HCT116 (cell line): Measurements from ENCODE around the gene TEX26. TPM values are rescaled to one million over a fixed set of nuclear protein-coding genes. Genes with fewer than 3 reads are reported as not detected.

Experiments used
- ATAC-seq: fragments of 200-7000 bp; cut with Tn5 transposase; 2 replicates; pipeline ENCODE4 v1.9.1; 2020; ENCODE audit warnings: mild to moderate bottlenecking, moderate library complexity
- BruUV-seq: library from RNA; stranded (reverse); fragments of 400-500 nt; replicated peaks from 2 replicates; lab custom pipeline; 2021; lab: Mats Ljungman, UMichigan
- CTCF ChIA-PET: fragments of 300-600 bp; sonication (Branson Sonifier 250); formaldehyde crosslinking; loops from one replicate; lab custom pipeline; 2021; ENCODE audit warnings: antibody characterized with exemption; lab: Charles Lee
- POLR2A ChIA-PET: fragments of 300-600, 350-600 bp; sonication (Branson Sonifier 250); formaldehyde crosslinking; loops from one replicate; lab custom pipeline; 2021; ENCODE audit warnings: antibody characterized with exemption; lab: Charles Lee
- RAD21 ChIA-PET, 2 experiments: fragments of 300-600 bp; sonication (Branson Sonifier 250); formaldehyde crosslinking; loops; one replicate each; lab custom pipeline; 2023; ENCODE audit warnings: low total read pairs in 2 of 2; ENCODE audit not compliant: uncharacterized antibody in 2 of 2, unreplicated experiment in 2 of 2, low non-redundant PET in 1 of 2; lab: Charles Lee
- DNase-seq: peaks from one replicate; pipeline ENCODE4 v3.0.0-alpha.2; 2010; ENCODE audit warnings: low read depth, low spot score
- H2AFZ ChIP-seq: fragments of 200-600 bp; shearing (Covaris generic), sonication (generic); 2 replicates; pipeline ENCODE4 v1.6.1; 2017; ENCODE audit warnings: low read depth, mixed run types, mixed read lengths, antibody characterized with exemption, low read length; ENCODE audit not compliant: poor library complexity, severe bottlenecking
- H3K27ac ChIP-seq: 2 replicates; pipeline ENCODE4 v1.5.1; 2012; ENCODE audit warnings: low read depth, low read length
- H3K27me3 ChIP-seq: fragments of 200-600 bp; sonication (generic); 2 replicates; pipeline ENCODE4 v1.6.1; 2016; ENCODE audit warnings: mixed run types, low read length, mixed read lengths; ENCODE audit not compliant: insufficient read depth
- H3K36me3 ChIP-seq, 2 experiments: fragments of 200-500 bp in 1 of 2; fragments of 200-600 bp in 1 of 2; sonication (Bioruptor generic) in 1 of 2; sonication (generic) in 1 of 2; 2 replicates each; pipeline versions ENCODE4 v1.5.1 to v1.6.1; 2014 to 2016; ENCODE audit warnings: low read length in 2 of 2, inconsistent platforms in 1 of 2, mixed read lengths in 1 of 2, mixed run types in 1 of 2; ENCODE audit not compliant: insufficient read depth in 2 of 2, control insufficient read depth in 1 of 2
- H3K4me1 ChIP-seq, 2 experiments: fragments of 200-600 bp in 1 of 2; sonication (generic) in 1 of 2; 2 replicates each; pipeline versions ENCODE4 v1.5.1 to v1.6.1; 2012 to 2017; ENCODE audit warnings: low read length in 2 of 2, inconsistent platforms in 1 of 2, mild to moderate bottlenecking in 1 of 2, mixed read lengths in 1 of 2, mixed run types in 1 of 2, moderate library complexity in 1 of 2; ENCODE audit not compliant: insufficient read depth in 2 of 2, control insufficient read depth in 1 of 2
- H3K4me2 ChIP-seq: fragments of 200-600 bp; sonication (generic); 2 replicates; pipeline ENCODE4 v1.6.1; 2017; ENCODE audit warnings: mixed run types, low read length, mixed read lengths
- H3K4me3 ChIP-seq, 2 experiments: fragments of 200-600 bp in 1 of 2; sonication (generic) in 1 of 2; replicated peaks in 1 of 2; 2 replicates each; pipeline ENCODE4 v1.5.1; 2011 to 2016; ENCODE audit warnings: low read length in 2 of 2, control low read depth in 1 of 2, low read depth in 1 of 2, mild to moderate bottlenecking in 1 of 2, mixed read lengths in 1 of 2, mixed run types in 1 of 2
- H3K79me2 ChIP-seq: fragments of 200-600 bp; sonication (generic); 2 replicates; pipeline ENCODE4 v1.6.1; 2017; ENCODE audit warnings: mild to moderate bottlenecking, mixed run types, low read length, moderate library complexity, mixed read lengths; ENCODE audit not compliant: insufficient read depth
- H3K9ac ChIP-seq: fragments of 200-600 bp; sonication (generic); 2 replicates; pipeline ENCODE4 v1.6.1; 2016; ENCODE audit warnings: low read length, mixed read lengths
- H3K9me2 ChIP-seq: fragments of 200-600 bp; sonication (generic), shearing (Covaris generic); 2 replicates; pipeline ENCODE4 v1.6.1; 2017; ENCODE audit warnings: mixed run types, mild to moderate bottlenecking, moderate library complexity; ENCODE audit not compliant: insufficient read depth
- H3K9me3 ChIP-seq, 2 experiments: fragments of 200-500 bp in 1 of 2; fragments of 200-600 bp in 1 of 2; sonication (Bioruptor generic) in 1 of 2; sonication (generic) in 1 of 2; 2 replicates each; pipeline ENCODE4 v1.6.1; 2014 to 2017; ENCODE audit warnings: low read length in 2 of 2, mixed read lengths in 2 of 2, inconsistent platforms in 1 of 2, low read depth in 1 of 2, mild to moderate bottlenecking in 1 of 2, mixed run types in 1 of 2, moderate library complexity in 1 of 2; ENCODE audit not compliant: control insufficient read depth in 1 of 2, insufficient read depth in 1 of 2
- H4K20me1 ChIP-seq: fragments of 200-600 bp; sonication (generic), shearing (Covaris generic); 2 replicates; pipeline ENCODE4 v1.6.1; 2017; ENCODE audit warnings: mixed run types, mild to moderate bottlenecking, moderate library complexity; ENCODE audit not compliant: insufficient read depth
- EZH2 ChIP-seq: fragments of 200-600 bp; sonication (generic); IDR thresholded peaks from 2 replicates; pipeline ENCODE4 v1.6.1; 2017; ENCODE audit warnings: antibody characterized with exemption, mixed run types
- SRF ChIP-seq: IDR thresholded peaks from 2 replicates; pipeline ENCODE4 v1.6.1; 2012; ENCODE audit warnings: low read depth
- TCF7L2 ChIP-seq: IDR thresholded peaks from 2 replicates; pipeline ENCODE4 v1.7.0; 2011; ENCODE audit warnings: borderline replicate concordance, inconsistent platforms; ENCODE audit not compliant: insufficient read depth, insufficient read length; ENCODE audit errors: extremely low read depth
- intact Hi-C: fragments of 100-400 bp; cut with micrococcal nuclease; formaldehyde crosslinking; loops from 2 replicates; pipeline ENCODE4 v1.10.0; 2022
- total RNA-seq: library from RNA; stranded (reverse); gene quantifications from one replicate; pipeline ENCODE4 v1.2.1, GENCODE V29; 2021; ENCODE audit not compliant: unreplicated experiment
- TF ChIP-seq, protein P1 (sequence below): IDR thresholded peaks from 2 replicates; pipeline ENCODE4 v1.6.1; 2012
- TF ChIP-seq, protein P2 (sequence below): IDR thresholded peaks from 2 replicates; pipeline ENCODE4 v1.6.1; 2012
- TF ChIP-seq, protein P3 (sequence below): IDR thresholded peaks from 2 replicates; pipeline ENCODE4 v1.6.1; 2011; ENCODE audit warnings: mild to moderate bottlenecking, low read length, moderate library complexity; ENCODE audit not compliant: insufficient replicate concordance; ENCODE audit errors: extremely low read depth

The TEX26 gene
- total RNA-seq, 1 experiment from 2014 or later = not detected

DNA sequence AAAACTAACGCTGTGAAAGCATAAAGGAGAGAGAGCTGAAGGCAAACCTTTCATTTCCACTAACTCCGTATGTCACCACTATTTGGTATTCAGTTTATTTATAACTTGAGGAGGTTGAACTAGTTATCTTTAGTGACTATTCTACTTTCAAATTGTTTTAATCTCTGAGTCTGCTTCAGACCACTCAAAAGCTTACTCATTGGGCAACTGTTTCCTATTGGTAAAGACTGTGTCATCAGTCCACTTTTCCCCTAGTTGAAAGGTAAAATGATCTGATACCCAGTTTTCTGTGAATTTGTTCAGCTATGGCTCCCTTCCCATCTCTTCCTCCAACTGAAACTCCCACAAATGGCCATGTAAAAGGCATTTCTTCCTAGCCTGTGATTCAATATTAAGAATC is 39.1 kb downstream of the TEX26 start (continued):
- TF ChIP-seq, protein P1, sequence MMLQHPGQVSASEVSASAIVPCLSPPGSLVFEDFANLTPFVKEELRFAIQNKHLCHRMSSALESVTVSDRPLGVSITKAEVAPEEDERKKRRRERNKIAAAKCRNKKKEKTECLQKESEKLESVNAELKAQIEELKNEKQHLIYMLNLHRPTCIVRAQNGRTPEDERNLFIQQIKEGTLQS = no peak
- TF ChIP-seq, all 23 proteins: peak for 0

DNA sequence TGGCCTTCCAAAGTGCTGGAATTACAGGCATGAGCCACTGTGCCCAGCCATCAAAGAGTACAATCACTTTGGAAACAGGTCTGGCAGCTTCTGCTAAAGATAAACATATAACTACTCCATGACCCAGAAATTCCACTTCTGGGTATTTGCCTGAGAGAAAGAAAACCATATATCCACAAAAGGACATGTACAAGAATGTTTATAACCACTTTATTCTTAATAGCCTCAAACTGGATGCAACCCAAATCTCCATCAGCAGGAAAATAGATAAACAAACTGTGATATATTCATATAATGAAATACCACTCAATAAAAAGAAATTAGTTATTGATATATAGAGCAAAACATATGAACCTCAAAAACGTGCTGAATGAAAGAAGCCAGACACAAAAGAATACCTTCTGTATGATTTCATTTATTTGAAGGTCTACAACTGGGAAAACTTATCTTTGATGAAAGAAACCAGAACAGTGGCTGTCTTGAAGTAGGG is 40.5 kb downstream of the TEX26 start:
- no peaks in the 10 kb centered on the region for H3K9me3 ChIP-seq
- no peaks in the 10 kb centered on the region for H3K36me3 ChIP-seq
- no peak overlapping the region for H3K4me3 ChIP-seq
- TF ChIP-seq SRF (no peak), TCF7L2 (no peak), EZH2 (no peak)
- TF ChIP-seq, protein P1 = no peak
- TF ChIP-seq, protein P2, sequence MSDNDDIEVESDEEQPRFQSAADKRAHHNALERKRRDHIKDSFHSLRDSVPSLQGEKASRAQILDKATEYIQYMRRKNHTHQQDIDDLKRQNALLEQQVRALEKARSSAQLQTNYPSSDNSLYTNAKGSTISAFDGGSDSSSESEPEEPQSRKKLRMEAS = no peak
- TF ChIP-seq, protein P3, sequence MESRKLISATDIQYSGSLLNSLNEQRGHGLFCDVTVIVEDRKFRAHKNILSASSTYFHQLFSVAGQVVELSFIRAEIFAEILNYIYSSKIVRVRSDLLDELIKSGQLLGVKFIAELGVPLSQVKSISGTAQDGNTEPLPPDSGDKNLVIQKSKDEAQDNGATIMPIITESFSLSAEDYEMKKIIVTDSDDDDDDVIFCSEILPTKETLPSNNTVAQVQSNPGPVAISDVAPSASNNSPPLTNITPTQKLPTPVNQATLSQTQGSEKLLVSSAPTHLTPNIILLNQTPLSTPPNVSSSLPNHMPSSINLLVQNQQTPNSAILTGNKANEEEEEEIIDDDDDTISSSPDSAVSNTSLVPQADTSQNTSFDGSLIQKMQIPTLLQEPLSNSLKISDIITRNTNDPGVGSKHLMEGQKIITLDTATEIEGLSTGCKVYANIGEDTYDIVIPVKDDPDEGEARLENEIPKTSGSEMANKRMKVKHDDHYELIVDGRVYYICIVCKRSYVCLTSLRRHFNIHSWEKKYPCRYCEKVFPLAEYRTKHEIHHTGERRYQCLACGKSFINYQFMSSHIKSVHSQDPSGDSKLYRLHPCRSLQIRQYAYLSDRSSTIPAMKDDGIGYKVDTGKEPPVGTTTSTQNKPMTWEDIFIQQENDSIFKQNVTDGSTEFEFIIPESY = no peak
- ATAC-seq (no peak), DNase-seq (no peak)
- intact Hi-C loops = no loop called here
- CTCF ChIA-PET = no interaction called here
- H3K27ac ChIP-seq = no peak overlapping the region
- no TSS peak for BruUV-seq
- no peaks in the 10 kb centered on the region for H4K20me1 ChIP-seq
- RAD21 ChIA-PET = no interaction called here
- H3K4me2 ChIP-seq = no peak overlapping the region
- H3K79me2 ChIP-seq = no peaks in the 10 kb centered on the region
- peaks cover 8 to 14% of the 10 kb centered on the region in 2 experiments for H3K4me1 ChIP-seq
- no peaks in the 10 kb centered on the region for H3K27me3 ChIP-seq
- H3K9me2 ChIP-seq = no peaks in the 10 kb centered on the region
- H2AFZ ChIP-seq = no peak overlapping the region
- H3K9ac ChIP-seq = no peak overlapping the region
- POLR2A ChIA-PET = no interaction called here
